GM12872 (cell line): ENCODE measurements around the gene ABCC3.

Source experiments
- CTCF ChIP-seq: IDR thresholded peaks from 3 replicates; pipeline ENCODE4 v1.5.1; 2011; ENCODE audit warnings: low read depth, mild to moderate bottlenecking, low read length, moderate library complexity; ENCODE audit not compliant: insufficient read depth

The ABCC3 gene

GRCh38 chr17:50707289-50708049 is 72.8 kb downstream of the ABCC3 start, which contains the start of gene ANKRD40:
ANKRD40 (minus strand) TSS chr17:50707914; CDS start chr17:50707654, 260 bp downstream.
- no peak for TF ChIP-seq CTCF

GRCh38 chr17:50708050-50709000 is 73.6 kb downstream of the ABCC3 start:
- no peak for TF ChIP-seq CTCF

GRCh38 chr17:50710025-50710424 is 75.3 kb downstream of the ABCC3 start:
- TF ChIP-seq CTCF = no peak

GRCh38 chr17:50710650-50711049 is 76.0 kb downstream of the ABCC3 start:
- no peak for TF ChIP-seq CTCF

GRCh38 chr17:50712641-50713040 is 78.0 kb downstream of the ABCC3 start:
- TF ChIP-seq CTCF = no peak

GRCh38 chr17:50715471-50715870 is 80.8 kb downstream of the ABCC3 start:
- no peak for TF ChIP-seq CTCF
